ENCODE measurements around the gene LSM2. TPM values are rescaled to one million over a fixed set of nuclear protein-coding genes. Genes with fewer than 3 reads are reported as not detected.

LSM2 gene
- total RNA-seq, 1 experiment from 2014 or later = 115 TPM

DNA sequence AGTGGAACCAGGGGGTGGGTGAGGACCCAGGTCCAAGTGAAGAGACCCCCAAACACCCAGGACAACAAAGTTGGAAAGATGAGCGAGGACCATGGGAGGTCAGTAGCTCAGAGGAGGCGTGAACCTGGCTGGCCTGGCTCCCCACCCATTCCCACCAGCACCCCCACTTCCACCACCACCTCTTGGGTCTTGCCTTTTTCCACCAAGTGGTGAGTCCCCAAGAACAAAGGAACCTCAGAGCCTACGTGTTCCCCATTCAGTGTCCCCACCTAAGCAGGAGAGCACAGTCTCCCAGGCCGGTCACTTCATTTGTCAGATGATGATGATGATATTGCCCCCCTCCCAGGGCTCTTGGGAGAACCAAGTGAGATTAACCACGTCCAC is 29.1 kb downstream of the LSM2 start:
- DNase-seq (ENCODE audit: low read depth) = no peak

DNA sequence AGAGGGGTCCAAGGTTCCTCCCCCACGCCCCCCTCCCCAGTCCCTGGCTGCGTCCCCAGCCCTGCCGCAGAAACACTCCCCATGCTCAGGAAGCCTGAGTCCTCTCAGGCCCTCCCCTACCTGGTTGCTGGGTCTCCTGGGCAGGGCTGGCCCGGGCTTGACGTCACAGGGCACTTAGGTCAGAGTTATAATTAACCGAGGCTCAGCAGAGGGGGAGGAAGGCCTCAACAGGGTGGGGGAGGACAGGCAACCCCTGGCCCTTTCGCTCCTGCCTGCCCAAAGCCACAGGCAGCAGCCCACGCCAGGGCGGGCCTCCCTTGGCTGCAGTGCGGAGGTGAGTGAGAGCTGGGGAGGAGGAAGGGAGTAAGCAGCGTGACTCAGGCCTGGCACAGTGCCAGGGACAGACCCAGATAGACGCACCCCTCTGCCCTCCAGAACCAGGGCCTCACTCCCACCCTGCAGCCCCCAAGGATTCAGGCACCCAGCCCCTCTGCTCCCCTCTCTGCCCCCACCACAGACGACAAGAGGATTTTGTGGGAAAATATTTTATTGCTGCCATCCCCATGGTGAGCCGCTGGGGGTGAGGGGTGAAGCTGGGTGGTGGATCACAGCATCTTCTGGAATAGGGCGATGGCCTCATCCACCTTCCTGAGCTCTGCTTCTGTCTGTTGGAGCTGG is 29.6 kb downstream of the LSM2 start, which contains the start of gene VWA7:
Gene VWA7, minus strand, starts transcription at position 340 of the 678 bp plus-strand sequence. CDS start 549 bp downstream, outside the sequence.
- DNase-seq (ENCODE audit: low read depth) = peak; percentile 87

DNA sequence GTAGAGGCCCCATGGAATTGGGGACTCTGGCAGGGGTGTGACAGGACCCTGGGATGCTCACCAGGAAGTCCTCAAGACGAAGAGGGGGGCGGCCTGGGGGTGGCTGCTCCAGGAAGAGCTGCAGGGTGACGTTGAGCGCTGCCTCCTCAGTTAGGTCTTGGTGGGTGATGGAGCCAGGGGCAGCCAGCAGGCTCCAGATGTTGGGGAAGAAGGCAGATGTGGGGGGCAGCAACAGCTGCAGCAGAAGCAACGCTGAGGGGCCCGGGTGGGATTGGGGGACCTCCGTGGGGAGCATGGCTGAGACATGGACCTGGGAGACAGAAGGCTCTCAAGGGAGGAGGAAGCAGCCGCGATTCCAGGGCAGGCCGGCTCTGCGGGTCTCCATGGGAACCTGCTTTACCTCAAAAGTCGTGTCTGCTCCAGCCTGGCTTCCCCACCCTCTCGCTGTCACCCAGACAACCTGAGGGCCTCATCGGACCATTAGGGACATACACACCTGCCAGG is 30.2 kb downstream of the LSM2 start:
- DNase-seq (ENCODE audit: low read depth) = no peak

DNA sequence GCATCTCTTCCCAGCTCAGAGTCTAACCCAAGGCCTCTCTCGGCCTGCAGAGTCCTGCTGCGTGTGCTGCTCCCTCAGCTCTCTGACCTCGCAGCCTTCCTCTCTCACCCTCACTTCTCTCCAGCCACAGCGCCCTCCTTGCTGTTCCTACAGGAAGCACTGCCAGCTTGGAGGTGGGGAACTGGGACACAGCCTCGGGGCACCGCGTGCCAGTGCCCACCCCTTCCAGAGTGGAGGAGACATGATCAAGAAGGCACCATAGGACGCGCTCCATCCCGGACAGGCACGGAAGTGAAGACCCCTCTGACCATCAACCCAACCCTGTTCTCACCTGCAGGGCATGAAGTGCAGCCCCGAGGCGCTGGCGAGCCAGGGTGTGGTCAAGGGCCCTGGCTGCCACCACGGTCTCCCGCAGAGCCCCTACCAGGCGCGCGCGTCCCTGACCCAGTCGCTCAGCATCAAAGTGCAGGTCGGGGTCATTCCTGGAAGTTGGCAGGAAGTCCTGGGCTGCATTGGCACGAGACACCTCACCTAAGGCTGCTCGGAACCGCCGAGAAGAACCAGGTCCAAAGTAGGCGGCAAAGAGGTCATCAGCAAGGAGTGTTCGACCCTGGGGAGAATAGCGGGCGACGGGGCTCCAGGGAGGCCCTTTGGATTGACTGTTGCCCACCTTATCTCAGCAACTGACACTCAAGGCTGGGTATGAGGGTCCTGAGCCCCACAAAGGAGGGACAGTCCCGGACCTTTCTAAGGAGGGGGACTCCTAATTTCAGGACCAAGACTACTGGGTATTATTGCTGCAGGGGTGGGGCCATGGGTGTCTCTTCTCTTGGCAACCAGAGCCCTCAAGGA is 30.9 kb downstream of the LSM2 start:
- no peak for DNase-seq (ENCODE audit: low read depth)

DNA sequence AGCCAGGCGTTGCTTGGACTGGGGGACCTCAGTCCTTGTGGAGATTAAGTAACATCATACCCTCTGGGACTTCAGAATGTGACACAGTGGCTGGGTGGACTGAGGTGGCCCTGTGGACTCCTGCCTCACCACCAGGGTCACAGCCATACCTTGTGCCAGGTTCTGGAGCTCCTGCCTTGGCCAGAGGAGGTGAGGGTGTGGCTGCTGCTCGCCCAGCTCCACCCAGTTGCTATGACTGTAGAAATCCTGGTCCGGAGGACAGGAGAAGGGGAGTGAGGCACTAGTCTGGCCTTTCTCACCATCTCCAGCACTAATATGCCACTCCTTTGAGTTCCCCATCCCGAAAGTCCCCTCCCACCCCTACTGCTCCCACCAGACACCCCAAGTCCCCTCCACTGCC is 31.6 kb downstream of the LSM2 start:
- DNase-seq (ENCODE audit: low read depth) = no peak

DNA sequence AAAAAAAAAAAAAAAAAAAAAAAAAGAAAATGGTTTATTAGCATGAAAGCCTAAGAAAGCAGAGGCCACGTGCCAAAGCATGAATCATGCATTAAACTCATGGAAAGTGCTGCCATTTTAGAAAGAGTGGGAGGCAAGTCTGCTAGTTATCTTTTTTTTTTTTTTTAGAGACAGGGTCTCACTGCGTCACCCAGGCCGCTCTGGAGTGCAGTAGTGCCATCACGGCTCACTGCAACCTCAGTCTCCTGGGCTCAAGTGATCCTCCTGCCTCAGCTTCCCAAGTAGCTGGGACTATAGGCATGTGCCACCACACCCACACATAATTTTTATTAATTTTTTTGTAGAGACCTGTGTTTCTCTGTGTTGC is 34.8 kb downstream of the LSM2 start:
- DNase-seq (ENCODE audit: low read depth) = no peak

DNA sequence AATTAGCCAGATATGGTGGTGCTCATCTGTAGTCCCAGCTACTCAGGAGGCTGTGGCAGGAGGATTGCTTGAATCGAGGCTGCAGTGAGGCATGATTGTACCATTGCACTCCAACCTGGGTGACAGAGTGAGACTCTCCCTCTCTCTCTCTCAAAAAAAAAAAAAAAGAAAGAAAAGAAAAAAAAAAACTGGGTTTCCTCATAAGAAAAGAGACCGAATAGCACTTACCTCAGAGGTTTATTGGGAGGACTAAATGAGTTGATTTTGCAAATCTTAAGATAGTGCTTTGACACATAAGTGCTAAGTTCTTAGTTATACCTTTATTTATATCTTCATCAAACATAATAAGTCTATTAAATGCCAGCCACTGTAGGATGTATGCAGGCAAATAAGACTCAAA is 35.9 kb downstream of the LSM2 start:
- no peak for DNase-seq (ENCODE audit: low read depth)

DNA sequence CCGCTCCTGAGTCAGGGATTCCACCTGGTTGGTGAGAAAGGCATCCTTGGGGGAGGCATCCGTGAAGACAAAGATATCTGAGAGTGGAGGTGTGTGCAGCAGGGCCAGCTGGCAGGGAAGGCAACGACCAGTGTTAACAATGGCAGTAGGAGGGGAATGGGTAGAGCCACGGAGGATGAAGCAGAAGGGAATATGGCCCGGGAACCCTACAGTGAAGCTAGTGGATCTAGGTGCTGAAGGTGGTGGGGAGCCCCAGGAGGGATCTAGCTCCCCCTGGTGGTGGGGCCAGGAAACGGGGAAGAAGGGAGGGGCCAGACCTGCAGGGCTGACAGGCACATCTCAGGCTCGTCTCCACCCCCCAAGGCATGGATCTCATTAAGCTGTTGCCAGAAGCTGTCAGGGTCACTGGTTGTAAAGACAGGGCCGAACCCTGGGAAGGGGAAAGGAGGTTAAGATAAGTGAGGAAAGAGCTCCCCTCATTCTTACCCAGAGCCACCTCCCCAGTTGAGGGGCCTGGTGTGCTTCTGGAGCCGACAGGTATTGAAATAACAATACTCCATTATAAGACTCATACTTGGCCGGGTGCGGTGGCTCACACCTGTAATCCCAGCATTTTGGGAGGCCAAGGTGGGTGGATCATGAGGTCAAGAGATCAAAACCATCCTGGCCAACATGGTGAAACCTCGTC is 36.9 kb downstream of the LSM2 start:
- peak; percentile 66 for DNase-seq (ENCODE audit: low read depth)

DNA sequence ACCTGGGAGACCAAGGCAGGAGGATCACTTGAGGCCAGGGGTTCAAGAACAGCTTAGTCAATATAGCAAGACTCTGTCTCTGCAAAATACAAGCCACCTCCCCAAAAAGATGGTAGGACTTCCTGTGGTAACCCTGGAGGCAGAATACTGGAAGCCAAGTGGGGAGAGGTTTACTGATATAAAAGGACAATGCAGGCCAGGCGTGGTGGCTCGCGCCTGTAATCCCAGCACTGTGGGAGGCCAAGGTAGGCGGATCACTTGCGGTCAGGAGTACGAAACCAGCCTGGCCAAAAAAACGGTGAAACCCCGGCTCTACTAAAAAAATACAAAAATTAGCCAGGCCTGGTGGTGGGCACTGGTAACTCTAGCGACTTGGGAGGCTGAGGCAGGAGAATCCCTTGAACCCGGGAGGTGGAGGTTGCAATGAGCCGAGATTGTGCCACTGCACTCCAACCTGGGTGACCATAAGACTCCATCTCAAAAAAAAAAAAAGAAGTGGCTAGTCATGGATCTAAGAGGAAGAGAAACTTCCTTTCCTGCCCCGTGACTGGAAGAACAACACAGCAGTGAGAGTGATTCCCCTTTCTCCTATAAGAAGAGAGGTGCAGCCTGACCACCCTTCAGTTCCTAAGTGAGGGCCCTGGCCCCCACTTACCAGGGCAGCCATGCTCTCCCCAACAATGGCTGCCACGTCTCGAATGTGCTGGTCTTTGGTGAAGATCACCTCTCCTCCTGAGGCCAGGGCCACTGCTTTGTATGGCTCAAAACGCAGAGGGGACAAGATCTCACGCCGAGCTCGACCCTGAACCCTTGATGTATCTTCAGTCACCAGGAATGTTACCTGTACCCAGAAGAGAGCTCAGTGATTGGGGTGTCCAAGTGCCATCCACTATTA is 38.2 kb downstream of the LSM2 start:
- no peak for DNase-seq (ENCODE audit: low read depth)

DNA sequence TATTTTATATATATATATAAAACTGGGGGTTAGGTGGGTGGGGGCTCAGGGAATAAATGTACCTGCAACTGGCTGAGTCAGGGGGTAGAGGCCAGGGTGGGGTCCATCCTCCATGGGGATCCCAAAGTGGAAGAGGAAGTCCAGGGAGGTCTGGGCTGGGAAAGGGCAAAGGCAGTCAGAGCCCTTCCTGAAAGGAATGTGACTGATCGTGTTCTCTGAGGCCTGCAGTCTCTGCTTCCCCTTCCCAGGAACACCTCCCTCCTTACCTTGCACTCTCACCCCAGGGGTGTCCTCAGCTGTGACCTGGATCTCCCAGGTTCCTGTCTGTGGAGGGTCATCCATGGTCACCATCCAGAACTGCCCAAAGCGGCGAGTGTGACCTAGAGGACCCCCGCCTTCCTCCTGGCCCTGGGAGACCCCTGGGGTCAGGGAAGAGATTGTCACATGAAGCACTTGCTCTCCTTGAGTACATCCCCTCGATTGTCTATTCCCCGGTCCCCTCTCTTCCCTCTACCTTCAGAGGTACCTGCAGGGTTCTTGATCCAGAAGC is 39.6 kb downstream of the LSM2 start:
- DNase-seq (ENCODE audit: low read depth) = no peak

DNA sequence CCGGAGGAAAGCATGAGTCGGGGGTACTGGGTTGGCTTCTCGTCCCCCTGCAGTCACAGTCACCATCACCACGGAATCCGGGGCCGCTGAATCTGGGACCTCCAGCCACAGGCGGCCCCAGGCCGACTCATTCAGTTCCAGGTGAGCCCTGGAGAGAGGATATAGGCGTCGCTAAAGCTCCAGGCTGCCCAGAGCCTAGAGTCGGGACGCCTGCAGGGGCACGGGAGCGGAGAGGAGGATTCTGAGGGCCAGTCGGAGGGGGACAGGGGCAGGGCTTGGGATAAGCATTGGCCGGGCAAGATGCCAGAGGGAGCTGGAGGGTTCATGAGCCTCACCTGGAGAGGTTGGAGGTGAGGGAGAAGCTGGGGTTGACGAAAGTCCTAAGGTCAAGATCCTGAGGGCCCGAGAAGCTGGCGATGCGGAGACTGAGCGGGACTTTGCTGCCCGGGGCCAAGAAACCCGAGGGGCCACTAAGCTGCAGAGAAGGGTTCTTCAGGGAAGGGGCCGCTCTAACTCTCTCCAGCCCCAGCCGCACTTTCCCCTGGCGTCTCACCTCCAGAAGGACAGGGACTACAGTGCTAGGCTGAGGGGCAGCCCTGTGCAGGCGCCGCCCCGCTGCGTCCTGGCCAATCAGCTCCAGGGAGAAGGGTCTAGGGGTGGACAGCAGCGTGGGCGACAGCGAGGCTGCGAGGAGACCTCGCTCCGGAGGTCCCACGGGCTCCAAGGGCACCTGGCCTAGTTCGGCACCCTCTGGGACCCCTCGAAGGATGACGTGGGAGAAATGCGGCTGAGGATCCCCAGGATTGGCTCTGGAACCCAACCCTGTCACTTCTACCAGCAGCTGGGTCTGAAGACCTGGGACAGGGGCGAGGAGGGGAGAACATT is 40.6 kb downstream of the LSM2 start:
- no peak for DNase-seq (ENCODE audit: low read depth)

DNA sequence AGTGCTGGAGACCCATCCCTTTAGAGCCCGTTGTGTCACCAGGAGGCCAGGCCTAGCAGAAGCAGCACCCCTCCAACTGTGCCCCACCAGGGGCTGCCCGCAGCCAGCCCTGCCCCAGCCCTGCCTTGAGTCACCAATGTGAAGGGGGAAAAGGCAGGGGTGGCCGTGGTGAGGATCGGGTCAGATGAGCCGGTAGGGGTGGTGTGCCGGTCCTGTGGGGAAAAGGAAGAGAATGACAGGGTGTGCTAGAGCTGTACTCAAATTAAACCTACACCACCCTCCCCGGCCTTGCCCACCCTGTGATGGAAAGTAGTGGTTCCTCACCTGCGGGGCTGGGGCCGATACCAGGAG is 41.2 kb downstream of the LSM2 start:
- no peak for DNase-seq (ENCODE audit: low read depth)

DNA sequence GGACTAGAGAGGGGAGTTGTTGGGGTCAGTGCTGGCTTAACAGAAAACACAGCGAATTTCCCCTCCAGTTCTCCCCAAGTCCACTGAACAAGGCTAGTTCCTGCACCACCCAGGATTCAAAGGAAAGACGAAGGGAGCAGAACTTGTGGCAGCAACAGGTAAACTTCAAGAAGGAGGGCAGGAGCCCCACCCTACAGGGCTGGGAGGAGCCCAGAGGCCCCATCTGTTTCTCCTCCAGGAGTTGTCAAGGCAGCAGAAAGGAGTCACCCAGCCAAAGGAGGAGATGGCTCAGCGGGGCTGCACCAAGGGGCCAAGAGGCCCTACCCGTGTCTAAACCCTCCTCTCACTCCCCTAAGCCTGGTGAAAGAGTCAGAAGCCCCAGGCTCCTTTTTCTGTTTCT is 42.6 kb downstream of the LSM2 start:
- no peak for DNase-seq (ENCODE audit: low read depth)

DNA sequence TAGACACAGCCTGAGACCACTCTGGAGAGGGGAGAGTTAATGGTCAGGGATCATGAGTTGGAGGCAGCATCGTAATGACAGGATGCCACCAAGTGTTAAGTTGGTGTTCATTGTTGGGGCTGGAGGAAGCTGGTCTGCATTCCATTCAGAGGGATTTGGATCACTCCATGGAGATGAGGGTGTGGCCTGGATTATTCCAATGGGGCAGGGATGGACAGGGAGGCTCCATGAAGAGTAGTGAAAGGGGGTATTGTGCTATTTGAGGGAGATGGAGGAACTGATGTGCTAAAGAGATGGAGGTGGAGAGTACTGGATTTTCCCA is 43.2 kb downstream of the LSM2 start:
- peak; percentile 68 for DNase-seq (ENCODE audit: low read depth)

DNA sequence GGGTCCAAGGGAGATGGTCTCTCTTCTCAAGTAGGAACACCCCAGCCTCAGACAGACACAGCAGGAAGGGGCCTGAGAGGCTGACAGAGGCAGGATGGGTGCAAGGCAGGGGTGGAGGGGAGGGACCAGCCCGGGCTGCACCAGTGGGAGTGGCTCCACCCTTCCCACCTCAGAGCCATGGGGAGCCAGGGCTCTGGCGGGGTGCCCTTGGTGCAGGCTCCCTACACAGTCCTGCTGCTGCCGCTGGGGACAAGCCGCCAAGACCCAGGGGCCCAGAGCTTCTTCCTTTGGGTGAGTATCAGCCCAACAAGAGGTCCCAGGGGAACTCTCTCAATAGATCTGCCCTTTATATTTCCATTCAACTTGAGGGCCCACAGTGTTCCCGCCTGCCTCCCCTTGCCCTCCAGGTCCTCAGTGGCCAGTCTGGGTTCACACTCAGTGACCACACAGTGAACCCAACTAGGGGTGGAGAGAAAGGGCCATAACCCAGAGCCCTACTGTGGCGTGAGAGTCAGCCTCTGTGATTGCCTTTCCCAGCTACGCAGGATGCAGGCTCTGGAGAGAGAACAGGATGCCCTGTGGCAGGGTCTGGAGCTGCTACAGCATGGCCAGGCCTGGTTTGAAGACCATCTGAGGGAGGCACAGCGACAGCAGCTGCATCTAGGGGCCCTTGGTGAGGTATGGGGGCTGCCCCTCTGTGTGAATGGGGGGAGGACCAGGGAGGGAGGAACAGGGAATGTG is 43.7 kb downstream of the LSM2 start:
- DNase-seq (ENCODE audit: low read depth) = no peak

DNA sequence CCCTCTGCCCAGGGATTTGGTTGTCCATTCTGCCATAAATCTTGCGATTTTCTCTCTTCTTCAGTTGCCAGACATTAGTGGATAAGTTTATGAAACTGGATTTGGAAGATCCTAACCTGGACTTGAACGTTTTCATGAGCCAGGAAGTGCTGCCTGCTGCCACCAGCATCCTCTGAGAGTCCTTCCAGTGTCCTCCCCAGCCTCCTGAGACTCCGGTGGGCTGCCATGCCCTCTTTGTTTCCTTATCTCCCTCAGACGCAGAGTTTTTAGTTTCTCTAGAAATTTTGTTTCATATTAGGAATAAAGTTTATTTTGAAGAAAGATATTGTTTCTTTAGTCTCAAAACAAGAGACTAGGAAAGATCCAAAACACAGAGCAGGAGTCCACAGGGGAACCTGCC is 44.4 kb downstream of the LSM2 start, which contains the start of gene SAPCD1:
Gene SAPCD1, plus strand, starts transcription at position 301 of the 400 bp plus-strand sequence. CDS start 399 bp downstream, outside the sequence.
- no peak for DNase-seq (ENCODE audit: low read depth)

DNA sequence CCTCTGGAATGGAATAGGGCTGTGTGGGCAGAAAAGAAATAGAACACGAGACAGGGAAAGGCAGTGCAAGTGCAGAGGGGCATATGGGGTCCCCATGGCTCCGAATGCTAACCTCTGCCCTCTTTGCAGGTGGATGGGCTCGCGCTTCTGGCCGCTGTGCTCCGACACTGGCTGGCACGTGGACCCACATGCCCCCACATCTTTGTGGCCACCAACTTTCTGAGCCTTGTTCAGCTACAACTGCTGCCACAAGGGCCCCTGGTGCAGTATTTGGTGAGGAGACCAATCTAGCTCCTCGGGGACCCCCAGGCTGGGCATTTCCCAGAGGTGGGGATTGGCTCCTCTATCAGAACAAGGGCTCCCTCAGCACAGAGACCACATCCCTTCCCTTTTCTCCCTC is 45.4 kb downstream of the LSM2 start:
- DNase-seq (ENCODE audit: low read depth) = no peak

DNA sequence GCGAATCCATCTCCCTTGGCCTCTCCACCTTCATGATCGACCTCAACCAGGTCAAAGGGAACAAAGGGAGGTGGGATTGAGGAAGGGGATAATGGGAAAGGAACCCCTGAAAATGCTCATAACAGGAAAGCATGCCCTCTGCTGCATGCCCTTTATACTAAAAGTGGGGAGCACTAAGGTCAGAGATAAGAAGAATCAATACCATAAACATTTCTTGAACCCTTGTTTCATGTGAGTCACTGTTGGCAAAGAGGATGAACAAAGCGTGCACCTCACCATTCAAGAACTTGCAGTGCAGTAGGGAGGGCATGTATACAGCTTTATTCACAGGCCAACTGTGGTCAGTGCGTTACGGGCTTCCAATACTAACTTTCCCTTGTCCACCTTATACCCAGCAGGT is 46.0 kb downstream of the LSM2 start:
- DNase-seq (ENCODE audit: low read depth) = no peak

DNA sequence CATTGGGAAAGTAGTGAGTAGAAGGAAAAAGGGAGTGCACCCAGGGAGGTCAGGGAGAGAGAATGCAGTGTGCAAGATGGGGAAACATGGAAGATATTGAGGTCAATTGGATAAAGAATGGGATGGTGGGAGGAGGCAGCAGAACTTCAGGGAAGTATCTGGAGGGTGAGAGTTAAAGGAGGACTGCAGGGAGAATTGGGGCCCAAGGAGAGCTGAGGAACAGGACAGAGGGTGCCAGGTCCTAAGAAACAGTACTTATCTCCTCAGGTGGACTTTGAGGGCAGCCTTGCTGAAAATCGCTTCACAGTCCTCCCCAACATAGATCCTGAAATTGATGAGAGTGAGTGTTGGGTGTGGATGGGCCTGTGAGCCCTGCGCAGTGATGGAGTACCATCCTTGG is 48.5 kb downstream of the LSM2 start:
- DNase-seq (ENCODE audit: low read depth) = no peak

Data from HT1080 (cell line).